ENCODE results near the gene ADAM12. TPM values are rescaled to one million over a fixed set of nuclear protein-coding genes. Genes with fewer than 3 reads are reported as not detected.
"Not testable (repeated sequence)": the region's sequence is repeated elsewhere in the genome, so short reads cannot be mapped to it uniquely, and the experiment has no call there.

ADAM12 gene
- total RNA-seq, 2 donors from 2014 or later, result 0.46 TPM; not detected in 1

GRCh38 chr10:126054191-126054590 is 334.1 kb downstream of the ADAM12 start:
- no peak overlapping the region for H3K9ac ChIP-seq (ENCODE audit: extremely low read depth, low read length, poor library complexity, severe bottlenecking)
- H3K4me3 Mint-ChIP-seq, result no peak overlapping the region
- DNase-seq, result no peak
- H3K27me3 Mint-ChIP-seq (ENCODE audit: insufficient read depth), result peaks cover 7% of the 10 kb centered on the region
- H3K4me3 ChIP-seq (ENCODE audit: low read length), result no peak overlapping the region
- H3K36me3 Mint-ChIP-seq (ENCODE audit: low read depth), result no peaks in the 10 kb centered on the region
- no peaks in the 10 kb centered on the region for H3K4me1 ChIP-seq (ENCODE audit: control insufficient read depth, insufficient read depth, low read length)
- H3K27ac Mint-ChIP-seq, result no peak overlapping the region
- H3K4me1 Mint-ChIP-seq, result no peaks in the 10 kb centered on the region
- H3K9me3 Mint-ChIP-seq, result no peaks in the 10 kb centered on the region
- H3K27me3 ChIP-seq (ENCODE audit: control insufficient read depth, insufficient read depth, low read length, poor library complexity, severe bottlenecking), result no peaks in the 10 kb centered on the region
- H3K27ac ChIP-seq (ENCODE audit: low read depth, low read length), result no peak overlapping the region
- no peaks in the 10 kb centered on the region for H3K36me3 ChIP-seq (ENCODE audit: control insufficient read depth, insufficient read depth, low read length)
- 95 to 97% methylated on average over 6 of the region's 6 CpGs for WGBS, 2 experiments (ENCODE audit: insufficient coverage in 1 of 2, insufficient read length in 1 of 2)
- H3K9me3 ChIP-seq (ENCODE audit: control insufficient read depth, low read length), result no peaks in the 10 kb centered on the region
- no peak for TF ChIP-seq CTCF (conservative IDR thresholded peaks at IDR 0.05)

GRCh38 chr10:126052171-126052570 is 336.1 kb downstream of the ADAM12 start:
- DNase-seq, result no peak
- Mint-ChIP-seq H3K27ac (no peak overlapping the region), H3K9me3 (no peaks in the 10 kb centered on the region), H3K27me3 (ENCODE audit: insufficient read depth) (peaks cover 7% of the 10 kb centered on the region), H3K4me1 (no peaks in the 10 kb centered on the region), H3K4me3 (no peak overlapping the region), H3K36me3 (ENCODE audit: low read depth) (no peaks in the 10 kb centered on the region)
- no peak overlapping the region for H3K4me3 ChIP-seq (ENCODE audit: low read length)
- no peaks in the 10 kb centered on the region for H3K27me3 ChIP-seq (ENCODE audit: control insufficient read depth, insufficient read depth, low read length, poor library complexity, severe bottlenecking)
- TF ChIP-seq CTCF (conservative IDR thresholded peaks at IDR 0.05), result no peak
- 81 to 89% methylated on average over 1 of the region's 2 CpGs for WGBS, 2 experiments (ENCODE audit: insufficient coverage in 1 of 2, insufficient read length in 1 of 2)
- no peak overlapping the region for H3K27ac ChIP-seq (ENCODE audit: low read depth, low read length)
- H3K4me1 ChIP-seq (ENCODE audit: control insufficient read depth, insufficient read depth, low read length), result no peaks in the 10 kb centered on the region
- no peaks in the 10 kb centered on the region for H3K36me3 ChIP-seq (ENCODE audit: control insufficient read depth, insufficient read depth, low read length)
- H3K9ac ChIP-seq (ENCODE audit: extremely low read depth, low read length, poor library complexity, severe bottlenecking), result no peak overlapping the region
- H3K9me3 ChIP-seq (ENCODE audit: control insufficient read depth, low read length), result no peaks in the 10 kb centered on the region

GRCh38 chr10:126049759-126050700 is 338.2 kb downstream of the ADAM12 start:
- H3K4me1 ChIP-seq (ENCODE audit: control insufficient read depth, insufficient read depth, low read length), result no peaks in the 10 kb centered on the region
- H3K27ac ChIP-seq (ENCODE audit: low read depth, low read length), result no peak overlapping the region
- DNase-seq, result no peak
- H3K4me3 Mint-ChIP-seq, result no peak overlapping the region
- H3K9ac ChIP-seq (ENCODE audit: extremely low read depth, low read length, poor library complexity, severe bottlenecking), result no peak overlapping the region
- TF ChIP-seq CTCF (conservative IDR thresholded peaks at IDR 0.05), result no peak
- H3K27ac Mint-ChIP-seq, result no peak overlapping the region
- H3K9me3 ChIP-seq (ENCODE audit: control insufficient read depth, low read length), result no peaks in the 10 kb centered on the region
- H3K36me3 Mint-ChIP-seq (ENCODE audit: low read depth), result no peaks in the 10 kb centered on the region
- H3K36me3 ChIP-seq (ENCODE audit: control insufficient read depth, insufficient read depth, low read length), result no peaks in the 10 kb centered on the region
- H3K4me1 Mint-ChIP-seq, result no peaks in the 10 kb centered on the region
- no peaks in the 10 kb centered on the region for H3K9me3 Mint-ChIP-seq
- H3K4me3 ChIP-seq (ENCODE audit: low read length), result no peak overlapping the region
- H3K27me3 ChIP-seq (ENCODE audit: control insufficient read depth, insufficient read depth, low read length, poor library complexity, severe bottlenecking), result no peaks in the 10 kb centered on the region
- WGBS, 2 experiments (ENCODE audit: insufficient coverage in 1 of 2, insufficient read length in 1 of 2), result 86 to 90% methylated on average over 12 to 13 of the region's 13 CpGs
- peaks cover 6% of the 10 kb centered on the region for H3K27me3 Mint-ChIP-seq (ENCODE audit: insufficient read depth)

GRCh38 chr10:126047749-126048148 is 340.5 kb downstream of the ADAM12 start:
- not testable (repeated sequence) for H3K4me3 ChIP-seq (ENCODE audit: low read length); H3K36me3 ChIP-seq (ENCODE audit: control insufficient read depth, insufficient read depth, low read length); H3K27ac ChIP-seq (ENCODE audit: low read depth, low read length); H3K4me3 Mint-ChIP-seq; H3K4me1 ChIP-seq (ENCODE audit: control insufficient read depth, insufficient read depth, low read length); H3K9me3 Mint-ChIP-seq; H3K27me3 ChIP-seq (ENCODE audit: control insufficient read depth, insufficient read depth, low read length, poor library complexity, severe bottlenecking); DNase-seq; H3K27me3 Mint-ChIP-seq (ENCODE audit: insufficient read depth); H3K4me1 Mint-ChIP-seq; H3K9ac ChIP-seq (ENCODE audit: extremely low read depth, low read length, poor library complexity, severe bottlenecking); H3K36me3 Mint-ChIP-seq (ENCODE audit: low read depth); H3K27ac Mint-ChIP-seq; H3K9me3 ChIP-seq (ENCODE audit: control insufficient read depth, low read length)
- WGBS, 2 experiments (ENCODE audit: insufficient coverage in 1 of 2, insufficient read length in 1 of 2), result 80 to 100% methylated on average over 1 of the region's 1 CpG

Measured in endodermal cell (in vitro differentiated cells).